HTR-8/SVneo (cell line): Measurements from ENCODE around the gene SLC34A3.

Source experiments
- DNase-seq: peaks from one replicate; pipeline ENCODE4 v3.0.0; 2011; ENCODE audit warnings: low spot score, mixed read lengths; ENCODE audit not compliant: insufficient read length
- FAIRE-seq: peaks from 2 replicates; lab custom pipeline; 2011; peaks lifted over from hg19 to GRCh38; lab: Jason Lieb, UNC

The SLC34A3 gene

DNA sequence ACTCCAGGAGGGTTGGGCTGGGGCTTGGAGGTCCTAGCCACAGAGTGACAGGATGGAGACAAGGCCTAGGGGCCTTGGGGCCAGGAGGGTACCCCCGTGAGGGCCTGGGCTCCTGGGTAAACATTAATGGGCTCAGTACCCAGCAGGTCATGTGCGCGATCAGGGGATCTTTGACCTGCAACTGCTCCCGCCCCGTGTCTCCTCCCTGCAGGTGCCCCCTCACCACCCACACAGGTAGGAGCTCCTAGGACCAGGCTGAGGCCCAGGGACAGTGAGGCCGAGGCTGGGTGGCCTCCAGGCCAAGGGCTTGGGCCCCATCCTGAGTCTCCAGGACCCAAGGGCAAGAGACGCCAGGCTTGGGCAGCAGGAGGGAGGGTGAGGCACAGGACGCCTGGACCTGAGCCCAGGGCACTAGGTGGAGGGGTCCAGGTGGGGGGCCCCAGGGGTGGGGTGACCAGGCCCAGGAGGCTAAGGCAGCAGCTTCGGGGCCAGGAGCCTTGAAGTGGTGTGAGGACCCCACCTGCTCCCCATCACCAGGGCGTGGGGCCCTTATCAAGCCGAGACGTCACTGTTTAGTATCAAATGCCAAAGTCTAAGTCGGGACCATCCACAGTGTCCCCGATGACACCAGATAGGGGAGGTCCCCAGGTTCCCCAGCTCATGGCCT, at the start of gene SLC34A3:
SLC34A3 (plus strand) TSS at position 197 of the 667 bp plus-strand sequence. CDS start 802 bp downstream, outside the sequence.
- DNase-seq (no peak), FAIRE-seq (no peak)

DNA sequence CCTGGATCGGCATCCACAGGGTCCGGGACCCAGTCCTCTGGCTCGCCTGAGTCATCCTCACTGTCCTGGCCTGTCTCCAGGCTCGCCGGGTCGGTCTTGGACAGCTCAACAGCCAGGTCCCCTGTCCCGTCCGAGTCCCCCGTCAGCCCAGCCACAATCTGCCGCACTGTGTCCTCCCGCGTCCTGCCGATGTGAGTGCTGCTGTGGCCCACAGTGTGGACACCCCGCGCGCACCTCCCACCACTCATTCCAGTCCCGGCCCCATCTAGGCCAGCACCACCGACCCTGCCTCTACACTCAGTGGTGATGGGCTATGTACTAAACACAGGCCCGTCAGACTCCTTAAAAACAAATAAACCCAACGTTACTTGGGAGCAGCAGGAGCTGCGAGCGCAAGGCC, 49.0 kb upstream of the SLC34A3 start:
- DNase-seq (no peak), FAIRE-seq (no peak)

DNA sequence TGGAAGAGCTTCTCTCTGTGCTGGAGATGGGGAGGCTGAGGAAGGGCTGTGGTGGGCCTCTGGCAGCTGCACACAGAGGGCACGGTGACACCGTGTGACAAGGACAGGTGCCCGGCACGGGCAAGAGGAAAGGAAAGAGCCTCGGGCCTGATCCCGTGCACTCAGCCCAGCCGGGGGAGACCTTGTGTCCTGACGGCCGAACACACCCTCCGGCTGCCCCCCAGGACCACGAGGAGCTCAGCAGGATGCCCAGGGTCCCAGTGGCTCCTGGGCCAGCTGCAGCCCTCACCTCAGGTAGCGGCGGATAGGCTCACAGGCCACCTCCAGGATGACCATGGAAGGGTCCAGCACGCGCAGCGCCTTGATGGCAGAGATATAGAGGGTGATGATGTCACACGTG, 47.9 kb upstream of the SLC34A3 start:
- DNase-seq (no peak), FAIRE-seq (no peak)

DNA sequence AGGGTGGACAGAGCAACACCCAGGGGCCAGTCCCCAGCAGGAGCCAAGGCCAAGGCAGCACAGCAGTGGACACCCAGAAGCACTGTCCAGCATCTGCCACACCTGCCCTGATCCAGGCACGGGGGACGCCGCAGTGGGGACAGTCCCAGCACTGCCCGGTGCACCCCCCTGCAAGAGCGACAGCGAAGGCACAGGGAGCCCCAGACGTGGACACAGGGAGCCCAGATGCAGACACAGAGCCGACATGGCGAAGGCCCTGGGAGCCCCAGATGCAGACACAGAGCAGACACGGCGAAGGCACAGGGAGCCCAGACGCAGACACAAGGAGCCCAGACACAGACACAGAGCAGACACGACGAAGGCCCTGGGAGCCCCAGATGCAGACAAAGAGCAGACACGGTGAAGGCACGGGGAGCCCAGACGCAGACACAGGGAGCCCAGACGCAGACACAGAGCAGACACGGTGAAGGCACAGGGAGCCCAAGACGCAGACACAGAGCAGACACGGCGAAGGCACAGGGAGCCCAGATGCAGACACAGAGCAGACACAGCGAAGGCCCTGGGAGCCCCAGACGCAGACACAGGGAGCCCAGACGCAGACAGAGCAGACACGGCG, 46.6 kb upstream of the SLC34A3 start:
- FAIRE-seq = no peak
- DNase-seq = no peak

DNA sequence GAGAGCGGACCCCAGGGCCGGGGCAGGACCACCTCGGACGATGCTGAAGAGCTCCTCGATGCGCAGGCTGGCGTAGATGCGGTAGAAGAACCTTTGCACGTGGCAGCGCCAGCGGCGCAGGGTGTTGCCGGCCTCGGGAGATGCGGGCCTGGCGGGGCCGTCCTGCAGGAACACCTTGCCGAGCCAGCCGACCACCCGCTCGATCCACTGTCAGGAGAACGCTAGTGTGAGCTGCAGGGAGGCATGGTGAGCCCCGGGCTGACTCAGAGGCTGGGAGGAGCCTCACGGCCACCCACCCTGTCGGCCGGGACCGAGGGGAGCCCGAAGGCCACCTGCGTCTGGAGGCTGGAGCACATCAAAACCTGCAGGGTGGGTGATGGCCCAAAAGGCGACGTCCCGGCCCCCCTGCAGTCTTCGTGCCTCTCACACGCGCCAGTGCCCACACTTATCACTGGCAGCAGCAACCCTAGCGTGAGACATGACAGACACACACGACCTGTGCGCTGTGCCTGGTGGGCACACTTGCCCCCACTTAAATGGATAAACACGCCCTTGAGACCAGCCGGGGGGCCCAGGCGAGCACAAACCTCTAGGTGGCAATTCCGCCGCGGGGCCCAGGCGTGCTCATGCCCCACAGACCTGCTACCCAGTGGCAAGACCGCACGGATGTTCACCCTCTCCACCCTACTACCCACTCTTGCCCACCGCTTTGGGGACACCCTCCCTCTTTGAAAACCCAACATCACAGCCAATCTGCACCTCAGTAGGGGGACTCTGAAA, 45.6 kb upstream of the SLC34A3 start:
- FAIRE-seq = no peak

DNA sequence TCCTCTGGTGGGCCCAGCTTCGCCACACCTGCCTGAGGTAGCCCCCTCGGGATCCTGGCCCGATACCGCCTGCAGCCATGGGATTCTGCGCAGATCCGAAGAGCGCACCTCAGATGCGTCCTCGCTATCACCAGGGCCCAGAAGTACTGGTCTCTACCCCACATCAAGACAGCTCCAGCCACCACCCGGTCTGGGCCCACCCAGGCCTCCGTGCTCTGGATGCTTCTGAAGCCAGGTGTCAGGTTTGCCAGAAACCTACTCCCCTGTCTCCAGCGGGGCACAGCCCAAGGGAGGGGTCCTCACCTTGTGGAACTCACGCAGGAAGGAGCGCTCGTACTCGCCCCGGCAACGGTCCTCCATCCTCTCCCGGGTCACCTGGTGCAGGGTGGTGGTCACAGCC, 44.8 kb upstream of the SLC34A3 start:
- DNase-seq (no peak), FAIRE-seq (no peak)

More for the DNA sequence above, 45.6 kb upstream of the SLC34A3 start:
- DNase-seq = no peak

DNA sequence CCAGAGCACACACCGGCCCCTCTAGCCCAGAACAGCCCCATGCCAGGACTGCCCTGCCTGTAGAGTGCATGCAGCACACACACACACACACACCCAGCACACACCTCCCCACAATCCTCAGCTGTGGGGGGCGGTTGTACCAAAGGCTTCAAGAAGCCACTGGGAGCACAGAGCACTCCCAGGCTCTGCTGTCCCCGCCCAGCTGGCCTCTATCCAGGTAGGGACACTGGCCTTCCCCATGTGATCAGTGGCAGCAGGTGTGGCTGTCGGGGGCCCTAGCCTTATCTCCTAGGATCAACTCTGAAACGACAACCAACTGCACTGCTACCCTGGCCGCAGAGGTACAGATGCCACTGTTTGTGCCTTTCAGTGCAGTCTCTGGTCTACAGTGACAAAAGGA, 44.3 kb upstream of the SLC34A3 start:
- FAIRE-seq (no peak), DNase-seq (no peak)

DNA sequence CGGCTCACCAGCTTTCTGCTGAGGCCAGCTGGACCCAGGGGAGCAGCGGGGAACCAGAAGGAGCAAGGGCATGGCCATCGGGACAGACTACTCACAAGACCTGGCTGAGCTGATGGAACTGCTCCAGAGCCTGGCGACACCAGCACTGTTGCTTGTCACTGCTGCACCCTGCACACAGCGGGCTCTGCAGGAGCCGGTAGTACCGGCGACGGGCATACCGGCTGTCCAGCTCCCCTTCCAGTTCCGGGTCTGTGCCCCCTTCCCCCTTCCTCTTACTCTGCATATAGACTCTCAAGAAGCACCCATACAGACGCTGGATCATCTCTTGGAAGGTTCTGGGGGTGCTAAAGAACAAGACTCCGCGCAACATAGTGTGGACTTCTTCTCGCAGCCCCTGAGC, 43.3 kb upstream of the SLC34A3 start:
- FAIRE-seq (no peak), DNase-seq (no peak)

DNA sequence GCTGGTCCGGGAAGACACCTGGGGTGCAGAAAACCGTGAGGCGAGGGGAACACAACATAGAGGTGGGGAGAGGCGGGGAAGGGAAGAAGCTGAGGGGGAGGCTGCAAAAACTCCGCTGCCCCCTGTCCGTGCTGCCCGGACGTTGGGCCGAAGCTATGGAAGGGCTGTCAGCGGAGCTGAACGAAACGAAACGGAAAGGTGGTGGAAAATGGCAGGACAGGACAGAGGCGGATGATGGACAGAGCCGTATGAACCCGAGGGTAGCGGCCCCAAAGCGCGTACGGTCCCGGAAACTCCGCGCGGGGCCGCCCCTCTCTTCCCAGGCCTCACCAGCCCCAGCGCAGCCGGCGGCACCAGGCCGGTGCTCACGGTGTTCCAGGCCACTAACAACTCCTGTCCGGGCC, 42.6 kb upstream of the SLC34A3 start:
- DNase-seq = no peak
- FAIRE-seq = no peak

DNA sequence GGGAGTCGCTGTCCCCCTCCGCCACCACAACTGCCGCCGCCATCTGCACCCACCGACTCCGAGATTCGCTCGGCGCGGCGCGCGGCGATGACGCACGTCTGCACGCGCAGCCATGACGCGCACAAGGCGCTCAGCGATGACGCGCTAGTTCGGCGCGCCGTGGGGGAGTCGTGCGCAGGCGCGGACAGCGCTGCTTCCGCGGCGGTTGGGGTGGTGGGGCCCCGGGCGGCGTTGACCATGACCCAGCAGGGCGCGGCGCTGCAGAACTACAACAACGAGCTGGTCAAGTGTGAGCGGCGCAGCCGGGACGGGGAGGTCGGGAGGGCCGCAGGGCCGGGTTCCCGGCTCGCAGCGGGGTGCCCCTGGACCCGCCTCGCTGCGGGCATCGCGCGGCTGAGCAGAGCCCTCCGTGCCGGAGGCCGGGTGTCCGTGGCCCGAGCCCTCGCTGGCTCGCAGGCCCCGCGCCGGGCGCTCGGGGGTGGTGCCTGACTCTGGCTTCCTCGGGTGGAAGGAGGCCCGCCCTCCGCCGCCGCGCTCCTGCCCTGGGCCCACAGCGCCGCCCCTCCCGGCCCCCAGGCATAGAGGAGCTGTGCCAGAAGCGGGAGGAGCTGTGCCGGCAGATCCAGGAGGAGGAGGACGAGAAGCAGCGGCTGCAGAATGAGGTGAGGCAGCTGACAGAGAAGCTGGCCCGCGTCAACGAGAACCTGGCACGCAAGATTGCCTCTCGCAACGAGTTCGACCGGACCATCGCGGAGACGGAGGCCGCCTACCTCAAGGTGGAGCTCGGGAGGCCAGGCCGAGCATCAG, 42.0 kb upstream of the SLC34A3 start, which contains the start of the genes ANAPC2 and SSNA1:
ANAPC2 (minus strand) TSS at position 71 of the 807 bp plus-strand sequence; CDS start at position 43, 28 bp downstream.
SSNA1 (plus strand) TSS at position 187 of the 807 bp plus-strand sequence; CDS start at position 238, 51 bp downstream.
- DNase-seq (peak; percentile 86), FAIRE-seq (peak; percentile 97)

DNA sequence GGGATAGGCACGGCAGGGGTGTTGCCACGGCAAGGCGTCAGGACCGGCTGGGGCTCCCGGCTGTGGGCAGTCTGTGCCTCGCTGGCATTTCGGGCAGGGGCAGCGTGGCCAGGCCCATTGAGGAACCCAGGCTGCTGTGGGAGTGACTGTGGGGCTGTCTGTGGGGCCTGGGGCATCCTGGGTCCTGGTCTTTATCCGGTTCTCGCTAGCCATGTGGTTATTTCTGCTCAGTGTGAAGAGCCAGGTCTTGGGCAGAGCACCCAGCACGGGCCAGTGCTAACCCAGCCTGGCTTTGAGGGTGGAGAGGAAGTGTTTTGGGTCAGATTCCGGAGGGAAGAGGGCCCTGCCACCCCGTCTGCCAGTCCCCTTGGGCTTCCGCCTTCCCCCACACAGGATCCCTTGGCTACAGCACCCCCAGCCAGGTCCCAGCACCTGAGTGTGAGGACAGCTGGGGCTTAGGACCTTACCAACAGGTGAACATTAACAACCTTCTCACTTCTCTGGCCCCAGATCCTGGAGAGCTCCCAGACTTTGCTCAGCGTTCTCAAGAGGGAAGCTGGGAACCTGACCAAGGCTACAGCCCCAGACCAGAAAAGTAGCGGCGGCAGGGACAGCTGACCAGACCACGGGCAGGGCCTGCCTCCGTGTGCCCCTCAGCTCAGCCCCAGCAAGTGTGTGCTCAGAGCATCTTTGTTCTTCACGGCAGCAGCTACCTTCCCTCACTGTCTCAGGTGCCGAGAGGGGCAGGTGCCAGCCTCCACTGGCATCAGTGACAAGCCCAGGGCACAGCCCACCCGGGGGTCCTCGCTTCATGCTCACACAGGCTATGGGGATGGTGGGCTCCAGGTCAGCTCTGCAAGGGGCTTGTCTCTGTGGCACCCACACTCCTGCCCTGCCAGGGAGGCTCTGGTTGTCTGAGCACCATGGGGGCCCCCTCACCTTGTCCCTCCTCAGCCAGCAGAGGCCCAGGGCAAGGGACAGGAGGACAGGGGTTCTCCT, 41.1 kb upstream of the SLC34A3 start:
- no peak for DNase-seq
- no peak for FAIRE-seq

DNA sequence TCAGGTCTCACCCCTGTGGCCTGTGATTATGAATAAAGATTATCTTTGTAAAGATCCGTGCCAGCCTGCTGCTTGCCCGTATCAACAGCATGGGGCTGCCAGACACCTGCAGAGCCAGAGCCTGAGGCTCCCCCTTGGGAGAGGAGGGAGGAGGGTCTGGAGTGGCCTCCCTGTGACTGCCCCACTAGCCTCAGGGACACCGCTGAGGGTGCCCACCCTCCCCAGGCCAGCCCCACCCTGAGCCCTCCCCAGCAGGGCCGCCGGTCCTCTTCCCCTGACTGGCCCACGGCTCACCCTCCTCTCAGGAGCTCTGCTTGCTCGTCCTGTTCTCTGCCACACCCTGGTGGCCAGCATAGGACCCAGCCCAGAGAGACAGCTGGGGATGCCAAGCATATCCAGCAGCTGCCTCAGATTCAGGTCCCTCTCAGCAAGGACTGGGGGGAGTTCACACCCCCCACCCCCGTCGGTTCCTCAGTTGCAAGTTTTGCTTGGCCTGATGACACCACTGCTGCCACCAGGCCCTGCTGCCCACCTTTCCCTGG, 40.3 kb upstream of the SLC34A3 start:
- FAIRE-seq = no peak

DNA sequence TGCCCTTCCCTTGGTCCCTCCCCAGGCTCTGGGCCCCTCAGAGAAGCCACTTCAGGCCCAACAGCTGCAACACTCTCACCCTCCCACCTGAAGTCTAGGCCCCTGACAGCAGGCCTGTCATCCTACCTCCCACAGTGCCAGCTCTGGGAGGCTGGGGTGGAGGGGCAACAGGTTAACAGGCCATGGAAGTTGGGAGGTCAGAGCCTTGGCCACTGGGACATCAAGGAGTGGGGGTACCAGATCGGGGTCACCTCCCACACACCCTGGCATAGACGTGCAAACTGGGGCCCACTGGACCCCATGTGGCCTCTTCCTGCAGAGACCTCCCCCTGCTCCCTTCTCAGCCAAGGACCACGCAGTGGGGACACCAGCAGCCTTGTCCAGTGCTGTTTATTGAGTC, 39.5 kb upstream of the SLC34A3 start:
- DNase-seq = no peak
- no peak for FAIRE-seq

More for the DNA sequence above, 40.3 kb upstream of the SLC34A3 start:
- no peak for DNase-seq

DNA sequence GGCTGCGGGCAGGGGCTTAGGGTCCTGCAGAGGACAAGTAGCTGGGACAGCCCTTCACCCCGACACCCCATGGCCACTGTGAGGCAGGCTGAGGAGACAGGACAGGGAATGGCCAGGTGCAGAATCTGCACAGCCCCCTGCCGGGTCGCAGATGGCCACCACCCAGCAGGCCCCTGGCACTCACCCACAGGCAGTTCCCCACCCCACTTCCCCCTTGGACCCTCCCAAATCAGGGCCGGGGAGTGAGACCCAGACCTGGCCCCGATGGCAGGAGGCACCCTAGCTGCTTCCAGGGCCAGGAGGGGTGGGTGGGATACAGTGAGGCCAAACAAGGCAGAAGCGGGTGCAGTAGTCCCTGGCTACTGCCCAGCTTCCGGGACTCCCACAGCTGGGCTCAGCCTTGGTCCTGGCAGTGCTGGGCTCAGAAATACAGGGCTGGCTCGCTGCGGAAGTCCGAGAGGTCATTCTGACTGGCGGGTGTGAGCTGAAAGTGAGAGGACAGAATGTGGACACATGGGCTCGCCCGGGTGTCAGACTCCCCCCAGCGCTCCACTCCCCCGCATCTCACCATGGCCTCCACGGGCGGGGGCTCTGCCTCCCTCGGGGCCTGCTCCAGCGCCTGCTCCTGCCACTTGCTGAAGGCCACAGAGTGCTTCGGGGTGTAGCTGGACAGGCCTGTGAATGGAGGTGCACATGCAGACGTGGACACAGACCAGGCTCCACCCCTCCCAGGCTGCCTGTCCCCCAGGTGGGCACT, 38.8 kb upstream of the SLC34A3 start:
- DNase-seq (no peak), FAIRE-seq (no peak)

DNA sequence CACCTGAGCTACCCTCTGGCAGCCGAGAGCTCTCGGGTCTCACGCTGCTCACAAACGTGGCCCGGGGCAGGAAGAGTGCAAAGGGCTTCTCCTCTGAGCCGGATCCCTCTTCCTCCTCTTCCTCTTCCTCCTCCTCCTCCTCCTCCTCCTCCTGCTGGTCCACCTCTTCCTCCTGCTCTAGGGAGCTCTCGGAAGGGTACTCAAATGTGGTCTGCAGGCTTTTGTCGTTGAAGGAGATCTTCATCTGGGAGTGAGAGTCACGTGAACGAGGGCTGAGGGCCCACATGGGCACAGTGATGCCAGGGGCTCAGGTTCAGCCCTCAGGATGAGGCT, 38.3 kb upstream of the SLC34A3 start:
- DNase-seq (no peak), FAIRE-seq (no peak)

DNA sequence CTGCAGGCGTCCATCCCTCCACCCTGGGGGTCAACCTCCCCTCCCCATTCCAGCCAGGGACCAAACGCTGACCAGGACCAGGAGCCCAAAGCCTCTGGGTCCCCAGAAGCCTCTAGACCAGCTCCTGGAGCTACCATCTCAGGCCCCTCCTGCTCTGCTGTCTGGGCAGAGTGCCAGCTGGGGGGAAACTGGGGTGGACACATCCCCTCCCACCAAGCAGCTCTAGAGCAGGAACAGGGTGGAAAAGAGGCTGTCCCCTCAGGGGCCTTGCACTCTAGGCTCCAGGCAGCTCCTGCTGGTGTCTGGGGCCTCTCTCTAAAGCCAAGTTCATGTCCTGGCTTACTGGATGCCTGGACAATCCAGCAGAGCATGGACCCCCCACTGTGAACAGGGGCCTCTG, 37.8 kb upstream of the SLC34A3 start:
- no peak for FAIRE-seq
- DNase-seq = no peak

DNA sequence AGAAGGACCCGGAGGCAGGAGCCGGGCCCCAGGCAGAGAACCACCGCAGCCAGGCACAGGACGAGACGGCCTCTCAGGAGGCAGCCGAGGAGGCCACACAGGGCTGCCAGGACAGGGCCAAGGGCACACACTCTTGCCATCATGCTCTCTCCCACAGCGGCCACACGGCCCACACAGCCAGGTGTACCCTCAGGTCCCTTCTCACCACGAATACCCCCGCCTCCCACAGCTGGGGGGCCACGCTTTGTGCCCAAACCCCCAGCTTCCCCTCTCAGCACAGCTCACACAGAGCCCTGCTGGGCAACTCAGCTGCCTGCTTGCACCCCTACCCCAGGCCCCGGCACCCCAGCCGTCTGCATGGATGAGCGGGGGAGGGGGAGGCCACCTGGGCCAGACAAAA, 36.9 kb upstream of the SLC34A3 start:
- DNase-seq (no peak), FAIRE-seq (no peak)

DNA sequence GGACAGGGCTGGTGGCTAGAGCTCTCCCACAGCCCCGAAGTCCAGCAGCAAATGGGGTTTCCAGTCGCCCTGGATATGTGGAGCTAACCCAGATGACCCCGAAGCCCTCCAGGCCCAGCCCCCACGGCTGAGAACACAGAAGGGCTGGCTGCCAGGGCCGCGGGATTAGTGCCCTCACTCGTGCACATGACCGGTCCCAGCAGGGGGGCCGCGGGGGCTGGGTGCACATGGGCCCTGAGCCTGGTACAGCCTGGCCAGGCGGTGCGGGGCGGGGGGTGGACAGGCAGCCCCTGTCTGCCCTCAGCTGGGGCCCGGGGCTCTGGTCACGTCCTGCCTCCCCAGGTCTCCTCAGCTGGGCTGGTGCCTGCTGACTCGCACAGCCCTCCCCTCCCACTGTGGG, 36.3 kb upstream of the SLC34A3 start:
- FAIRE-seq (no peak), DNase-seq (no peak)
